ENCODE data around the gene DCLRE1A.

DCLRE1A gene

GRCh38 chr10:113854013-113854760 is at the start of gene DCLRE1A, which contains the start of gene NHLRC2:
TSS of gene DCLRE1A (minus strand) at chr10:113854082. CDS start at chr10:113853182, 900 bp downstream.
TSS of gene NHLRC2 (plus strand) at chr10:113854661. CDS start at chr10:113854873, 212 bp downstream.
- peak; percentile 48 for DNase-seq

- no peak for DNase-seq
Measured at GRCh38 chr10:113899952-113900598, 46.2 kb upstream of the DCLRE1A start.

- no peak for DNase-seq
Measured at GRCh38 chr10:113897693-113898618, 44.1 kb upstream of the DCLRE1A start.

- no peak for DNase-seq
Measured at GRCh38 chr10:113895018-113895417, 41.1 kb upstream of the DCLRE1A start.

- no peak for DNase-seq
Measured at GRCh38 chr10:113894581-113894980, 40.7 kb upstream of the DCLRE1A start.

GRCh38 chr10:113893570-113893969 is 39.7 kb upstream of the DCLRE1A start:
- no peak for DNase-seq

GRCh38 chr10:113891476-113891875 is 37.6 kb upstream of the DCLRE1A start:
- no peak for DNase-seq

- DNase-seq, result no peak
Measured at GRCh38 chr10:113890769-113891168, 36.9 kb upstream of the DCLRE1A start.

- DNase-seq, result no peak
Measured at GRCh38 chr10:113889911-113890310, 36.0 kb upstream of the DCLRE1A start.

GRCh38 chr10:113882240-113882639 is 28.4 kb upstream of the DCLRE1A start:
- no peak for DNase-seq

- DNase-seq, result no peak
Measured at GRCh38 chr10:113880236-113880635, 26.4 kb upstream of the DCLRE1A start.

- no peak for DNase-seq
Measured at GRCh38 chr10:113879691-113880090, 25.8 kb upstream of the DCLRE1A start.

- DNase-seq, result no peak
Measured at GRCh38 chr10:113876461-113876860, 22.6 kb upstream of the DCLRE1A start.

GRCh38 chr10:113875212-113875611 is 21.3 kb upstream of the DCLRE1A start:
- DNase-seq, result no peak

GRCh38 chr10:113872139-113873030 is 18.5 kb upstream of the DCLRE1A start:
- no peak for DNase-seq

- no peak for DNase-seq
Measured at GRCh38 chr10:113869789-113870188, 15.9 kb upstream of the DCLRE1A start.

- no peak for DNase-seq
Measured at GRCh38 chr10:113867904-113868303, 14.0 kb upstream of the DCLRE1A start.

- no peak for DNase-seq
Measured at GRCh38 chr10:113866551-113867394, 12.9 kb upstream of the DCLRE1A start.

GRCh38 chr10:113865901-113866300 is 12.0 kb upstream of the DCLRE1A start:
- DNase-seq, result no peak

- DNase-seq, result no peak
Measured at GRCh38 chr10:113859261-113859660, 5.4 kb upstream of the DCLRE1A start.

- DNase-seq, result no peak
Measured at GRCh38 chr10:113858541-113858940, 4.7 kb upstream of the DCLRE1A start.

All from NCI-H1092 (cell line).